ENCODE results near the gene MTHFSD.

MTHFSD gene

GRCh38 chr16:86558355-86559193 lies 3.5 kb upstream of the MTHFSD start:
- no peaks in the 10 kb centered on the region for H3K27me3 ChIP-seq (ENCODE audit: insufficient read depth, low read depth, severe bottlenecking)
- no peaks in the 10 kb centered on the region for H3K36me3 ChIP-seq
- no peak overlapping the region for H3K27ac ChIP-seq
- H3K4me3 ChIP-seq (ENCODE audit: low read depth, low read length) = no peak overlapping the region
- no peaks in the 10 kb centered on the region for H3K9me3 ChIP-seq (ENCODE audit: severe bottlenecking)
- TF ChIP-seq, protein P1, sequence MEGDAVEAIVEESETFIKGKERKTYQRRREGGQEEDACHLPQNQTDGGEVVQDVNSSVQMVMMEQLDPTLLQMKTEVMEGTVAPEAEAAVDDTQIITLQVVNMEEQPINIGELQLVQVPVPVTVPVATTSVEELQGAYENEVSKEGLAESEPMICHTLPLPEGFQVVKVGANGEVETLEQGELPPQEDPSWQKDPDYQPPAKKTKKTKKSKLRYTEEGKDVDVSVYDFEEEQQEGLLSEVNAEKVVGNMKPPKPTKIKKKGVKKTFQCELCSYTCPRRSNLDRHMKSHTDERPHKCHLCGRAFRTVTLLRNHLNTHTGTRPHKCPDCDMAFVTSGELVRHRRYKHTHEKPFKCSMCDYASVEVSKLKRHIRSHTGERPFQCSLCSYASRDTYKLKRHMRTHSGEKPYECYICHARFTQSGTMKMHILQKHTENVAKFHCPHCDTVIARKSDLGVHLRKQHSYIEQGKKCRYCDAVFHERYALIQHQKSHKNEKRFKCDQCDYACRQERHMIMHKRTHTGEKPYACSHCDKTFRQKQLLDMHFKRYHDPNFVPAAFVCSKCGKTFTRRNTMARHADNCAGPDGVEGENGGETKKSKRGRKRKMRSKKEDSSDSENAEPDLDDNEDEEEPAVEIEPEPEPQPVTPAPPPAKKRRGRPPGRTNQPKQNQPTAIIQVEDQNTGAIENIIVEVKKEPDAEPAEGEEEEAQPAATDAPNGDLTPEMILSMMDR (IDR thresholded peaks at IDR 0.05; ENCODE audit: low read depth, low read length) = no peak
- no peak for DNase-seq

- H3K36me3 ChIP-seq = no peaks in the 10 kb centered on the region
- no peaks in the 10 kb centered on the region for H3K27me3 ChIP-seq (ENCODE audit: insufficient read depth, low read depth, severe bottlenecking)
- H3K27ac ChIP-seq = no peak overlapping the region
- no peak for DNase-seq
- H3K4me3 ChIP-seq (ENCODE audit: low read depth, low read length) = no peak overlapping the region
- H3K9me3 ChIP-seq (ENCODE audit: severe bottlenecking) = no peaks in the 10 kb centered on the region
- TF ChIP-seq, protein P1 (IDR thresholded peaks at IDR 0.05; ENCODE audit: low read depth, low read length) = no peak
These were observed 2.6 kb upstream of the MTHFSD start for GRCh38 chr16:86557587-86557986.

DNA sequence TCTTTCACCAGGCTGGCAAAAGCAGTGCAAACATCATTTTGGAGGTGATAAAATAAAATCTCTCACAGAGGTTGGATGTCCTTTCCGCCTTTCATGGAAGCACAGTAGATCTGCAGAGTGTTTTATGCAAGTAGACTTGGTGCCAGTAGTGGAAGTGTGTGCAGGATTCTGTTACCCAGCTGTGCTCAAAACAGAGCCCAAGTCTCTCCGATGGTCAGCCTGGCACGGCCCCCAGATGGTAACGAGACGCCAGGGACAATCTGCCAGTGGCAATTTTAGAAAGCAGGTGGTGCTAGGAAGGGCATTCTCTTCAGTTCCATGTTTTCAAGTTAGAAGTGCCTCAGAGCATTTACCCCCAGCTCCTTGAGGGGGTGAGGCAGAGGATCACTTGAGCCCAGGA lies 1.5 kb upstream of the MTHFSD start:
- Histone ChIP-seq H3K27me3 (ENCODE audit: insufficient read depth, low read depth, severe bottlenecking) (no peaks in the 10 kb centered on the region), H3K36me3 (no peaks in the 10 kb centered on the region), H3K4me3 (ENCODE audit: low read depth, low read length) (no peak overlapping the region), H3K27ac (no peak overlapping the region), H3K9me3 (ENCODE audit: severe bottlenecking) (no peaks in the 10 kb centered on the region)
- TF ChIP-seq, protein P1 (IDR thresholded peaks at IDR 0.05; ENCODE audit: low read depth, low read length) = no peak
- DNase-seq = no peak

DNA sequence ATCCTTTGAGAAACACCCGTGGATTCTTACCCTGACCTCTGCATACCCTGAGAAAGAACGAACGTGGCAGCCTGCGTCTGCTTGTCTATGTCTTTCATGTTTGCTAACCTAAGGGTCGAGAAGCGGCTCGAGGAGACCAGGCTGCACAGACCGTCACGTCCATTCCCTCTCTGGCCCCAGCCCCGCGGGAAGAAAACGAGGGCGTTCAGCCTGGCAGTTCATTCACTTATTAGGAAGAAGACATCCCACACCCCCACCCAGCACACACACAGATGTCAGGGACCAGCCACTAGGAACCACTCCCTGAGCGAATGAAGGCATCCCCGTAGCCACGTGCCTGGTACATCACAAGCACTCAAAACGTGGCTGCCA lies 655 bp upstream of the MTHFSD start:
- Histone ChIP-seq H3K4me3 (ENCODE audit: low read depth, low read length) (peak overlapping the region; percentile 66), H3K27ac (no peak overlapping the region; the same call in 1 of the 2 replicates), H3K9me3 (ENCODE audit: severe bottlenecking) (no peaks in the 10 kb centered on the region), H3K27me3 (ENCODE audit: insufficient read depth, low read depth, severe bottlenecking) (no peaks in the 10 kb centered on the region), H3K36me3 (no peaks in the 10 kb centered on the region)
- TF ChIP-seq, protein P1 (IDR thresholded peaks at IDR 0.05; ENCODE audit: low read depth, low read length) = no peak
- no peak for DNase-seq

- peak overlapping the region; percentile 55 for H3K27ac ChIP-seq
- peak overlapping the region; percentile 66 for H3K4me3 ChIP-seq (ENCODE audit: low read depth, low read length)
- no peaks in the 10 kb centered on the region for H3K36me3 ChIP-seq
These were observed 477 bp downstream of the MTHFSD start for GRCh38 chr16:86554599-86554916.

More at GRCh38 chr16:86554599-86554916, 477 bp downstream of the MTHFSD start:
- H3K27me3 ChIP-seq (ENCODE audit: insufficient read depth, low read depth, severe bottlenecking) = no peaks in the 10 kb centered on the region
- no peaks in the 10 kb centered on the region for H3K9me3 ChIP-seq (ENCODE audit: severe bottlenecking)
- no peak for DNase-seq
- TF ChIP-seq, protein P1 (IDR thresholded peaks at IDR 0.05; ENCODE audit: low read depth, low read length) = no peak

Data from WERI-Rb-1 (cell line).